NCI-H345 (cell line): ENCODE results near the gene RASGRP4.
"Not testable (repeated sequence)": the region's sequence is repeated elsewhere in the genome, so short reads cannot be mapped to it uniquely, and the experiment has no call there.

ENCODE experiments used
- DNase-seq: peaks from one replicate; lab custom pipeline; 2025; lab: John Stamatoyannopoulos, UW

Gene RASGRP4, protein sequence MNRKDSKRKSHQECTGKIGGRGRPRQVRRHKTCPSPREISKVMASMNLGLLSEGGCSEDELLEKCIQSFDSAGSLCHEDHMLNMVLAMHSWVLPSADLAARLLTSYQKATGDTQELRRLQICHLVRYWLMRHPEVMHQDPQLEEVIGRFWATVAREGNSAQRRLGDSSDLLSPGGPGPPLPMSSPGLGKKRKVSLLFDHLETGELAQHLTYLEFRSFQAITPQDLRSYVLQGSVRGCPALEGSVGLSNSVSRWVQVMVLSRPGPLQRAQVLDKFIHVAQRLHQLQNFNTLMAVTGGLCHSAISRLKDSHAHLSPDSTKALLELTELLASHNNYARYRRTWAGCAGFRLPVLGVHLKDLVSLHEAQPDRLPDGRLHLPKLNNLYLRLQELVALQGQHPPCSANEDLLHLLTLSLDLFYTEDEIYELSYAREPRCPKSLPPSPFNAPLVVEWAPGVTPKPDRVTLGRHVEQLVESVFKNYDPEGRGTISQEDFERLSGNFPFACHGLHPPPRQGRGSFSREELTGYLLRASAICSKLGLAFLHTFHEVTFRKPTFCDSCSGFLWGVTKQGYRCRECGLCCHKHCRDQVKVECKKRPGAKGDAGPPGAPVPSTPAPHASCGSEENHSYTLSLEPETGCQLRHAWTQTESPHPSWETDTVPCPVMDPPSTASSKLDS

DNA sequence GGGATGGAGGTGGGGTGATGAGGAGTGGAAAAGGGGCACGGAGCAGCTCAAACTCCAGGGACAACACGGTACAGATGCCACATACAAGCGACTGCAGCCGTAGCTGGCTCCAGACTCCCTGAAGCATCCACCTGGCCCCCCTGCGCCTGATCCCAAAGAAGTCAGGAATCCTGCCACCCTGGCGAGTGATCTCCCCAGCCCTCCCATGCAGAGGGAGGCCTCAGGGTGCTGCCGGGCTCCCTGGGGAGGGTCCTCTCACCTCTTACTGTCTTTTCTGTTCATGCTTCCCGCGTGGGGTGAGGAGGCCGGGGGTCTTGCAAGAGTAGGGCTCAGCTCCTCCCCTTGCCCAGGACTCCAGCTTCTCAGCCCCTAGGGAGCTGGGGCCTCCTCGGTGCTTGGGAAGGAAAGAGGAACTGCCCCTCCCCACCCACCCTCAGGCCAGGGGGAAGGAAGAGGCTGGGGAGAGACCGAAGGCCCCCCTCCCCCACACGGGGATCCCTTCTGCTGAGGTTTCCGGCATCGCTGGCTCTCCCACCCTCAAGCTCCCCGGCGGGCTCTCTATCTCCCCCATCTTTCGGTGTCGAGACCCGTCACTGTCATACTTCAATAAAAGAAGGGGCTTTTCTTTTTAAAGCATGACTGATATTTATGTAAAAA is at the start of gene RASGRP4:
Gene RASGRP4 (minus strand): TSS at position 410 of the 657 bp plus-strand sequence. CDS start 128 bp downstream, at position 282.
- no peak for DNase-seq

DNA sequence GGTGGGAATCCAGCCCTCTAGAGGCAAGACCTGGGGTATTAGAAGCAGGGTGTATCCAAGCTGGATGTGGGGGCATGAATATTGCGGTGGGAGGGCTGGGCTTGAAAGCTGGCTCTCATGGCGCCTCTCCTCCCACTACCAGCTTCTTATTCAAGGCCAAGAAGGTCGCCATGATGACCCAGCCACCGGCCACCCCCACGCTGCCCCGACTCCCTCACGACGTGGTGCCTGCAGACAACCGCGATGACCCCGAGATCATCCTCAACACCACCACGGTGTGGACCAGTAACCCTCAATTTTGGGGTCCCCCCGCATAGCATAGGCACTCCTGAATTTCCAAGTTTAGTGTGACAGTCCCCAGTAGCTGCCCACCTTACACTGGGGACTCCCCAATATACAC is 49.2 kb upstream of the RASGRP4 start:
- DNase-seq: no peak

DNA sequence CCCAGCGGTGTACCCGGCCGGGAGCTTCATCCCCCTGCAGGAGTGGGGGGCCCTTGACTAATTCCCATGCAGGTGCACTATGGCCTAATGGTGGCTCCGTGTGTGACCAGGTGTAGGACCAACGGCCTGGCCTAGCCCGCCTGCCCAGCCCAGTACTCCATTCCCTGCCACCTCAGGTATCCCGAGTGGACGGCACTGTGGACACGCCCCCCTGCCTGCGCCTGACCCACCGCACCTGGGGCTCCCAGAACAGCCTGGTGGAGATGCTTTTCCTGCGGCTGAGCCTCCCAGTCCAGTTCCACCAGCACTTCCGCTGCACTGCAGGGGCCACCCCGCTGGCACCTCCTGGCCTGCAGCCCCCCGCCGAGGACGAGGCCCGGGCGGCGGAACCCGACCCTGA is 47.2 kb upstream of the RASGRP4 start:
- DNase-seq: no peak

DNA sequence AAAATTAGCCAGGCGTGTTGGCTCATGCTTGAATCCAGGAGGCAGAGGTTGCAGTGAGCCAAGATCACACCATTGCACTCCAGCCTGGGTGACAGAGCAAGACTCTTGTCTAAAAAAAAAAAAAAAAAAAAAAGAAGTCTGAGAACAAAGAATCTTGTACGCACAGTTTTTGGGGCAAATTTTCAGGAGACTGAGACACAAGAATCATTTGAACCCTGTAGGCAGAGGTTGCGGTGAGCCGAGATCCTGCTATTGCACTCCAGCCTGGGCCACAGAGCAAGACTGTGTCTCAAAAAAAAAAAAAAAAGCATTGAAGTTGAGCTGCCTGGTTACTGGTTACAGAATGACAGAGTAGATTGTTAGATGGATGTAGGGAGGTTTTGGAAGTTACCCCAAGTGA is 46.7 kb upstream of the RASGRP4 start:
- DNase-seq: not testable (repeated sequence)

DNA sequence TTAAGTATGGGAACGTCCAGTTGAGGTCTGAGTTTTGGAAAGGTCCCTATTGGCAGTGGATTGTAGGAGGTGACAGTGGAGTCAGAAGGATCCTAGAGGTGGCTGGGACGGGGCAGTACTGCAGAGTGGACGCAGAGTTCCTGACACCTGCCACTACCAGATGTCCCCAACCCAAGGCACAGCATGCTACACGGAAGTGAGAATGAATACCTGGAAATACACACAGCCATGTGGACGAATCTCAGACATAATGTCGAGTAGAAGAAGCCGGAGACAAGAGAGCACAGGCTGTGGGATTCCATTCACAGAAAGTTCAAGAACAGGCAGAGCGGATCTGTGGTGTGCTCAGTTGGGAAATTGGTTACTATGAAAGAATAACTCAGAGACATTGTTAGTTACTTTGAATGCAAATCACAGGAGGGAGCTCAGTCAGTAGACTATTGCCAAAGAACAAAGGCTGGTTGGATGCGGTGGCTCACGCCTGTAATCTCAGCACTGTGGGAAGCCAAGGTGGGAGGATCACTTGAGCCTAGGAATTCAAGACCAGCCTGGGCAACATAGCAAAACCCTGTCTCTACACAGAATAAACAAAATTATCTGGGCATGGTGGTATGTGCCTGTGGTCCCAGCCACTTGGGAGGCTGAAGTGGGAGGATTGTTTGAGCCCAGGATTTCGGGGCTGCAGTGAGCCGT is 44.9 kb upstream of the RASGRP4 start:
- no peak for DNase-seq

DNA sequence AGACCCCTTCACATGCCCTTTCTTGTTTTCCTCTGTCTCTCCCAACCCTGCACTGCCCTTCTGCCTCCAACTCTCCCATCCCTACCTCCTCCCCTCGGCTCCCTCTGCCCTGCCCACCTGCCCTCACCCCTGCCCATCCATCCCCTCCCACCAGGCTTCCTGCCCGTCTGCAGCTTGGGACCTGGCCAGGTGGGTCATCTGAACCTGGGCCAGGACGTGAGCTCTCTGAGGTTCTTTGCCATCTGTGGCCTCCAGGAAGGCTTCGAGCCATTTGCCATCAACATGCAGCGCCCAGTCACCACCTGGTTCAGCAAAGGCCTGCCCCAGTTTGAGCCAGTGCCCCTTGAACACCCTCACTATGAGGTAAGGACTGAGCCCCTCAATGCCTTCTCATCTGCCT is 43.1 kb upstream of the RASGRP4 start:
- DNase-seq: no peak

DNA sequence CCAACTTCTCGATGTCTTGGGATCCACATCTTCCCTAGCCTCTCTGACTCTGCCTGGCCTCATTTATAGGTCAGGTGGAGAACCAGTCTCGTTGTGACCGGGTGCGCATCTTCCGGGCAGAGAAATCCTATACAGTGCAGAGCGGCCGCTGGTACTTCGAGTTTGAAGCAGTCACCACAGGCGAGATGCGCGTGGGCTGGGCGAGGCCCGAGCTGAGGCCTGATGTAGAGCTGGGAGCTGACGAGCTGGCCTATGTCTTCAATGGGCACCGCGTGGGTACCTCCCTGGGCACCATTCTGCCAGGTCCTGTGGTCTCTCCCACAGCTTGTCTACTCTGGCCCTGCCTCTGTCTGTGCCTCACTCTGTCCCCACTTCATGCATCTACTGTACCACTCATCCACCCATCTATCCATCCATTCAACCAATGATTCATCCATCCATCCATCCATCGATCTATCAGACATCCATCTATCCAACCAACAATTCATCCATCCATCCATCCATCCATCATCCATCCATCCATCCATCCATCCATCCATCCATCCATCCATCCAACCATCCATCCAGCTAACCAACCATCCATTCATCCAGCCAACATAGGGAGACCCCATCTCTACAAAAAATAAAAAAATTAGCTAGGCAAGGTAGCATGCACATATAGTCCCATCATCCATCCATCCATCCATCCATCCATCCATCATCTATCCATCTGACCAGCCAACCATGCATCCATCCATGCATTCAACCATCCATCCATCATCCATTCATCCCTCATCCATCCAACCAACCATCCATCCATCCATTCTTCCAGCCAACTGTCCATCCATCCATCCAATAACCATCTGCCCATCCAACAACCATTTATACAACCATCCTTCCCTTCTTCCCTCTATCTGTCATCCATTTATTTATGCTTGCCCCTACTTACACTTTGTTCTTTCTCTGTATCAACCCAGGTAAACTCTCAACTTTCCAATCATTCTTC is 41.8 kb upstream of the RASGRP4 start:
- no peak for DNase-seq

DNA sequence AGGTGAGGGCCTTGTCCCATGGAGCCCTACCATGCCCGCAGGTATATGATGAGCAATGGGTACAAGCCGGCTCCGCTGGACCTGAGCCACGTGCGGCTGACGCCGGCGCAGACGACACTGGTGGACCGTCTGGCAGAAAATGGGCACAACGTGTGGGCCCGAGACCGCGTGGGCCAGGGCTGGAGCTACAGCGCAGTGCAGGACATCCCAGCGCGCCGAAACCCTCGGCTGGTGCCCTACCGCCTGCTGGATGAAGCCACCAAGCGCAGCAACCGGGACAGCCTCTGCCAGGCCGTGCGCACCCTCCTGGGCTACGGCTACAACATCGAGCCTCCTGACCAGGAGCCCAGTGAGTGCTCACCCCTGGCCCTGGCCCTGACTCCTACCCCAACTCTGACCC is 40.0 kb upstream of the RASGRP4 start:
- no peak for DNase-seq

DNA sequence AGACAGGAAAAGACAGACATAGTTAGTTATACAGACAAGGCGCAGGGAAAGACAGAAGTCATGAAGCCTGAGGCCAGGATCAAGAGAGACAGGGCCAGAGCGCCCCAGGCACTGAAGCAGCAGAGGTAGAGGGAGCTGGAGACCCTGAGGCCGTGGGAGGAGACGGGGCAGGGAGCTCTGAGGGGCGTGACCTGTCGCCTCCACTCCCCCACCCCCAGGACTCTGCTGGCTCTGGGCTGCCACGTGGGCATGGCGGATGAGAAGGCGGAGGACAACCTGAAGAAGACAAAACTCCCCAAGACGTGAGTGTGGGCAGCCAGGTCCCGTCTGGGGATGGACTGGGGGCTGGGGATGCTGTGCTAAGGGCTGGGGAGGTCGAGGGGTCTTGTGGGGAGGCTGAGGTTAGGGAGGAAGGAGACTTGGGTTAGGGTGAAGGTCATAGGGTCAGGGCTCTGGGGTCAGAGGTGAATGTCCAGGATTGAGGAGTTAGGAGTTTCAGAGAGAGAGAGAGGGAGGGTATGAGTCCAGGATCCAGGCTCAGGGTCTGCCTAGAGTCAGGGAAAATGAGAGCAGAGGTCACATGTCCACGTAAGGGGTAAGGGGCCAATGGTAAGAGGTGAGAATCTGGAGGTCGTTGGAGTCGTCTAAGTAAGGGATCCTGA is 38.5 kb upstream of the RASGRP4 start:
- no peak for DNase-seq

DNA sequence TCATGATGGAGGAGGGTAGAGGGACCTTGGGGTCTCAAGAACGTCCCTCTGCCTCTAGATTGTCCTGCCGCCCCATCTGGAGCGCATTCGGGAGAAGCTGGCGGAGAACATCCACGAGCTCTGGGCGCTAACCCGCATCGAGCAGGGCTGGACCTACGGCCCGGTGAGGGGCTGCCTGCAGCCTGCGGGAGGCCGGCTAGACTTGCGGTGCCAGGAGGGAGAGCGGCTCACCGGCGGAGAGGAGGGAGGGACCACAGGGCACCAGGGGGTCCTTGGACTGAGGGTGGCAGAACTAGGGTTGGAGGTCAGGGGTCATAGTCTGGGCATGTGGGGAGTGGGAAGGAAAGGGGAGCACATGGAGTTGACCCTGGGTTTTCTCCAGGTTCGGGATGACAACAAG is 37.3 kb upstream of the RASGRP4 start:
- DNase-seq: no peak

DNA sequence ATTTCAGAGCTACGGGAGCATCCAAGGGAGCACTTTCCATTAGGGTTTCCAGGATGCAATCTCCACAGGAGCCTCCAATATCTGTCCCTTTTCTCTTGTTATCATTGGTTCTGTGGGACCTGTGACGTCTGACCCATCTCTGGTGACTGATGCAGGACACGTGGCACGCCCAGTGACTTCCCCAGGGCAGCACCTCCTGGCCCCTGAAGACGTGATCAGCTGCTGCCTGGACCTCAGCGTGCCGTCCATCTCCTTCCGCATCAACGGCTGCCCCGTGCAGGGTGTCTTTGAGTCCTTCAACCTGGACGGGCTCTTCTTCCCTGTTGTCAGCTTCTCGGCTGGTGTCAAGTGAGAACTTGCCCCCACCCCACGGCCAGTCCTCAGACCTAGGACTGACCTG is 33.0 kb upstream of the RASGRP4 start:
- no peak for DNase-seq

DNA sequence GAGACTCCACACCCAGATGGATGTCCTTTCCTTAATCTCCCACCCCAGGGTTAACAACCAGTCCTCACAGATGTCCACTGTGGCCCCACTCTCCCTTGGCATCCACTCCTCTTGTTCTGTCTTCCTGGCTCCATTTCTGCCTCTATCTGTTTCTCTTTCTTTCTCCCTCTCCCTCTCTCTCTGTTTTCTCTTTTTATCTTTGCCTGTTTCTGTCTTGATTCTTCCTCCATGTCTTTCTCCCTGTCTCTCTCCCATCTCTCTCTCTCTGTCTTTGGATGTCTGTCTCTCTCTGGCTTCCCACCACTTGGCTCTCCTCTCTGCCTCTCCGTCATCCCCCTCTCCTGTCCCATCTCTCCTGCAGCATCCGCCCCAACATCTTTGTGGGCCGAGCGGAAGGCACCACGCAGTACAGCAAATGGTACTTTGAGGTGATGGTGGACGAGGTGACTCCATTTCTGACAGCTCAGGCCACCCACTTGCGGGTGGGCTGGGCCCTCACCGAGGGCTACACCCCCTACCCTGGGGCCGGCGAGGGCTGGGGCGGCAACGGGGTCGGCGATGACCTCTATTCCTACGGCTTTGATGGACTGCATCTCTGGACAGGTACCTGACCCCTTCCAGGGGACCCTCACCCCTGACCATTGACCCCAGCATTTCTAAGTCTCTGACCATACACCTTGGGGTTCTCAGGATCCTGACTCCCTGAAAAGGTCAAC is 31.8 kb upstream of the RASGRP4 start:
- no peak for DNase-seq

DNA sequence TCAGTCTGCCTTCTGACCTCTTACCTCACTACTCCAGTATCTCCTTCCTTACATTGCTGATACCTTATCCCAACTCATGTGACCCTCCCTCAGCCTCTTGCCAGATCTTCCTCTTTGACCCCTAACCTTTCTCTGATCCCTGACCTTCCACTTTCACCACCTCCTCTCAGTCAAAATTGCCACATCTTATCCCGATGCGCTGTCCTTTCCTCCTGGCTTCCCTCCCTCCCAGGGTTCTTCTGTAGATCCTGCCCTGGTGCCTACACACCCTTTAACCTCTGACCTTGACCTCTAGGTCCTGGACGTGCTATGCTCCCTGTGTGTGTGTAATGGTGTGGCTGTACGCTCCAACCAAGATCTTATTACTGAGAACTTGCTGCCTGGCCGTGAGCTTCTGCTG is 31.2 kb upstream of the RASGRP4 start:
- no peak for DNase-seq

DNA sequence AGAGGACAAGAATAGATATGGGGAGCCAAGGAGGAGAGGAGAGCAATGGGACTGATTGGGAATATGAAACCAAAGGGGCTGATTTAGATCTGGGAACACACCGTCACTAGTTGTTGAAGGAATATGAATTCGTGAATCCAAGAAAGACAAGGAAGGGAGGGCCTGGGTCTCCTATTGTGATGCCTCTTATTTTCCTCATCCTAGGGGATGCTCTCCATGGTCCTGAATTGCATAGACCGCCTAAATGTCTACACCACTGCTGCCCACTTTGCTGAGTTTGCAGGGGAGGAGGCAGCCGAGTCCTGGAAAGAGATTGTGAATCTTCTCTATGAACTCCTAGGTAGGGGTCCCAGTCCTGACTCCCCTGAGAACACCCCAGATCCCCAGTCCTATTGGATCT is 29.0 kb upstream of the RASGRP4 start:
- no peak for DNase-seq

DNA sequence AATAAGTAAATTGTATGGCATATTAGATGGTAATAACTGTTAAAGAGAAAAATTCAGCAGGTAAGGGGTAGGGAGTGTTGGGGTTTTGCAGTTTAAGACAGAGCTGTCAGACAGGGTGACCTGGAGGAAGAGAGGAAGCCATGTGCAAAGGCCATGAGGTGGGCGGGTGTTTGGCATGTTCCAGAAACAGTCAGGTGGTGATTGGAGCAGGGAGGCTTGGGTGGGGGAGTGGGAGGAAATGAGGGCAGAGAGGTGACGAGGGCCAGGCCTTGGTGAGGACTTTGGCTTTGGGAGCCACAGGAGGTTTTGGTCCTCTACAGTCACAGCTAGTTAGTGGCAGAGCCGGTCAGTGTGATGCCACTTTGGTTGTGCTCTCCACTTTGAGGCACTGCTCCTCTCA is 27.6 kb upstream of the RASGRP4 start:
- no peak for DNase-seq

DNA sequence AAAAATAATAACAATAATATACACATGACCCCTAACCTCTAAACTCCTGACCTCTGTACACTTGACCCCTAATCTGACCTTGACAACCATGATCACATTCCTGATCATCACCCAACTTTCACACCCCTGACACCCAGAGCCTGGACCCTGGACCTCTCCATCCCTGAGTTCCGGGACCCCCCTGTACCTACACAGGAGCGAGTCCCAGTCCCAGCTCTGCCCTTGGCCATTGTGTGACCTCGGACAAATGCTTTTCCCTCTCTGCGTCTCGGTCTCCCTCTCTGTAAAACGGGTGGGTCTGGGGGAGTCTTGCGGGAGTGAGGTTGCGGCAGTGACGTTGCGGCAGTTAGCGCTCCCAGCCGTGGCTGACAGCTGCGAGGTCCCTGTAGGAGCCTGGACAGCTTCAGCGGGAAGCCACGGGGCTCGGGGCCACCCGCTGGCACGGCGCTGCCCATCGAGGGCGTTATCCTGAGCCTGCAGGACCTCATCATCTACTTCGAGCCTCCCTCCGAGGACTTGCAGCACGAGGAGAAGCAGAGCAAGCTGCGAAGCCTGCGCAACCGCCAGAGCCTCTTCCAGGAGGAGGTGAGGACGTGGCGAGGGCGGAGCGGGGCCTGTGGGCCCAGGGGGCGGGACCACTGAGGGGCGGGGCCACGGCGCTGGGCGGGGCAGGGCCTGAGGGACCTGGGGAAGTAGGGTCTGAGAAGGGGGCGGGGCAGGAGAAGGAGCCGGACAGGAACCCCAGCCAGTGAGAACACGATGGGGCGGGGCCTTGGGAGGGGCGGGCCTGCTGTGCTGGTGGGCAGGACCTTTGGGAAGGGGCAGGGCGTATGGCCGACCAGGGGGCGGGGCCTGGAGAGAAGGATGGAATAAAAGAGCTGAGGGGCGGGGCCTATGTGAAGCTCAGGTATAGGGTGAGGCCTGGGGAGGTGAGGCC is 26.7 kb upstream of the RASGRP4 start:
- DNase-seq: no peak

DNA sequence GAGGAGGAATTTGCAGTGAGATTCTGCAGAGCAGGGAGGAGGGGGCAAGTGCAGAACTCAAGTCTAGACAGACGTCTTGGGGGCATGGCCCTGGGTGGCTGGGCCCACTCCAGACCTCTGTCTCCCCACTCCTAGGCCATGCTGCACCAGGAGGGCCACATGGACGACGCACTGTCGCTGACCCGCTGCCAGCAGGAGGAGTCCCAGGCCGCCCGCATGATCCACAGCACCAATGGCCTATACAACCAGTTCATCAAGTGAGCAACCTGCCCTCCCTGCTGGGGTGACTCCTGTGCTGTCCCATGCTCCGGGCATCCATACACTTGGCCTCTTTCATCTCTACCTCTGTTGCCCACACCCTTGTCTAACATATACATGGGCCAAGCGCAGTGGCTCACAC is 25.6 kb upstream of the RASGRP4 start:
- DNase-seq: no peak

DNA sequence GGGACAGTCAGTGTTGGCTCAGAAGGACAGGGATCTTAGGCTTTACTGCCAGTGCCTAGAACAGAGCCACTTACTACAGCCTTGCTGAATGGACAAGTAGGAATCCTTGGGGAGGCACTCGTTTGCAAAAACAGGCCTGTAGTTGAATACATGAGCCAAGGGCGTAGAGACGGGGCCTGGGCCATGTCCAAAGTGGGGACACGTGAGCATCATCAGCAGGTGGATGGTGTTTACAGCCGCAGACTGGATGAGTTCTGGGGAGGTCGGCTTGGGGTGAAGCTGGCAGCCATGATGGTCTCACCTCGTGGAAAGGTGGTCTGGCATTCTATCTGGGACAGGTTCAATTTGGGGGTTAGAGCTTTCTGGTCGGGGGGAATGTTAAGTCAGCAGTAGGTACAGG is 25.0 kb upstream of the RASGRP4 start:
- no peak for DNase-seq

DNA sequence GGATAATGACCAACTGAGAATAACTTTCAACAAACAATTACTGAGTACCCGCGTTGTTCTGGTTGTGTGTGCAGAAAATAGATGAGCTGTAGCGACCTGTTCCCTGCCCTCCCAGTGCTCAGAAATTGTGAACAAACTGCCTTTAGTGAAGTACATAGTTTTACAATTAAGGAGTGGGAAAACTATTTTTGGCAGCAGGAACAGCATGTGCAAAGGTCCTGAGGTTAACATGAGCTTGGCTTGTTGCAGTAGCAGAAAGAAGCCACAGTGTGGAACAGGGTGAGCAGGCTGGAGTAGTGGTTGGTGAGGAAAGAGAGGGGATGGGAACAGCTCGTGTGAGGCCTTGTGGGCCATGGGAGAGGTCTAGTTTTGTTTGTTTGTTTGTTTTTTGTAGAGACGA is 23.5 kb upstream of the RASGRP4 start:
- no peak for DNase-seq
